Coronary artery (tissue), 2 donors: Measurements from ENCODE around the gene HDAC10.

ENCODE experiments used
- DNase-seq: peaks from one replicate; pipeline ENCODE4 v3.0.0-alpha.2; 2017; ENCODE audit warnings: low spot score
- H3K27ac ChIP-seq, 2 donors: fragments of 200-600 bp; sonication (generic); one replicate each; pipeline ENCODE4 v1.5.1; 2016 to 2019
- H3K4me3 ChIP-seq: fragments of 200-600 bp; sonication (generic); 2 replicates; pipeline ENCODE4 v1.5.1; 2016; ENCODE audit warnings: mild to moderate bottlenecking, moderate library complexity
- TF ChIP-seq, protein P1 (sequence below): fragments of 200-600 bp; sonication (generic); IDR thresholded peaks from one replicate; pipeline ENCODE4 v1.5.1; 2019; ENCODE audit warnings: antibody characterized with exemption

The HDAC10 gene

DNA sequence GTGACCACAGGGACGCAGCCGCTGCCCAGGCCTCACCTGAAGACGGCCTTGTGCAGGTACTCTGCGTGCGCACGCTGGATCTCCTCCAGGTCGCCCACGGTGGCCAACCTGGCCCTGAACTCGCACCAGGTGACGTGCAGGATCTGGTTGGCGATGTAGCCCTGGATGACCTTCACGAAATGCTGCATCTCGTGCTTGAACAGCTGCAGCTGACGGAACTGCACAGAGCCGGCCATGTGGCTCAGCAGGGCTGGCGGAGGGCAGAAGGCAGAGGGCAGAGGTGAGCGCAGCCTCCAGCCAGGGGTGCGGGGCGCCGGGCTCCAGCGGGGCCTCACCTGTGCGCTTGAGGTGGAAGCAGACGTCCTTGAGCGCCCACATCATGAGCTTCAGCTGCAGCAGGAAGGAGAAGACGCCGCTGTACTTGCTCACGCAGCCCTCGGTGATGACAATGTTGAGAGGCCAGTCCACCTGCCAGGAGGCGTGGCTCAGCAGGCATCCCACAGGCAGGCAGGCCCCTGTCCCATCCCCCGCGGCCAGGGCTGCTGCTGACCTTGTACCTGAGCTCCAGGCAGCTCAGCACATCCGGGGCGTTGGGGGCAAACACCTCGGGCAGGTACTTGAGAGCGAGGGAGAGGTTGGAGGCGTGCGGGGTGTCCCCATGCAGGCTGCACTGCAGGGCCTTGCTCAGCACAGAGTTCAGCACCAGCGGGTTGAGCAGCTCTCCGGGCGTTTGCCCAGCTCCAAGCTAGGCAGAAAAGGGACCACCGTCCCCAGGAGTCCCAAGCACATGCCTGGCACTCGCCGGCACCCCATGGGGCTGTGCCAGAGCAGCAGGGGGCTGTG lies 32.7 kb downstream of the HDAC10 start:
- H3K27ac ChIP-seq = no peak overlapping the region
- DNase-seq = no peak
- TF ChIP-seq, protein P1, sequence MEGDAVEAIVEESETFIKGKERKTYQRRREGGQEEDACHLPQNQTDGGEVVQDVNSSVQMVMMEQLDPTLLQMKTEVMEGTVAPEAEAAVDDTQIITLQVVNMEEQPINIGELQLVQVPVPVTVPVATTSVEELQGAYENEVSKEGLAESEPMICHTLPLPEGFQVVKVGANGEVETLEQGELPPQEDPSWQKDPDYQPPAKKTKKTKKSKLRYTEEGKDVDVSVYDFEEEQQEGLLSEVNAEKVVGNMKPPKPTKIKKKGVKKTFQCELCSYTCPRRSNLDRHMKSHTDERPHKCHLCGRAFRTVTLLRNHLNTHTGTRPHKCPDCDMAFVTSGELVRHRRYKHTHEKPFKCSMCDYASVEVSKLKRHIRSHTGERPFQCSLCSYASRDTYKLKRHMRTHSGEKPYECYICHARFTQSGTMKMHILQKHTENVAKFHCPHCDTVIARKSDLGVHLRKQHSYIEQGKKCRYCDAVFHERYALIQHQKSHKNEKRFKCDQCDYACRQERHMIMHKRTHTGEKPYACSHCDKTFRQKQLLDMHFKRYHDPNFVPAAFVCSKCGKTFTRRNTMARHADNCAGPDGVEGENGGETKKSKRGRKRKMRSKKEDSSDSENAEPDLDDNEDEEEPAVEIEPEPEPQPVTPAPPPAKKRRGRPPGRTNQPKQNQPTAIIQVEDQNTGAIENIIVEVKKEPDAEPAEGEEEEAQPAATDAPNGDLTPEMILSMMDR = no peak
- H3K4me3 ChIP-seq = no peak overlapping the region

DNA sequence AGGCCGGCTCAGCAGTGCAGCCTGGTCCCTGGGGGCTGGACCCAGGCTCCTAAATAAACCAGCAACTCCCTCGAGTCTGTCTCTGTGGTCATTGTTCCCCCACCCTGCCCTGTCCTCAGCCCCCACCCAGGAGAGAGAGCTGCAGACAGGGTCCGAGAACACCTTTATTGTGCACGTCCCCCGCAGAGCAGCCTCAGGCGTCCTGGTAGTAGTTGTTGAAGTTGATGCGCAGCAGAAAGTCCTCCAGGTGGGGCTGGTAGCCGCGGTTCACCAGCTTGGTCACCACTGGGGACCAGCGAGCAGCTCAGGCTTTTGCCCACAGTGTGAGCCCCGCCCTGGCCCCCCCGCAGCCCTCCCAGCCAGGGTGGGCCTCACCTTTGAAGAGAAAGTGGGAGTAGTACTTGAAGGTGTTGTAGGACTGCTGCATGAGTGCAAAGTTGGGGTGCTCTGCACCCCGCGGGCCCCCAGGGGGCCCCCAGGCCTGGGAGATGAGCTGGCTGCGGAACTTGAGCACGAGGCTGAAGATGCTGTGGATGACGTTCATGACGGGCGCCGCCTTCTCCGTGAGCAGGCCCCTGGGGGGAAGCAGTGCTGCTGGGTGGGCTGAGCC lies 33.4 kb downstream of the HDAC10 start:
- no peak overlapping the region for H3K27ac ChIP-seq
- no peak for DNase-seq
- TF ChIP-seq, protein P1 = no peak
- no peak overlapping the region for H3K4me3 ChIP-seq

DNA sequence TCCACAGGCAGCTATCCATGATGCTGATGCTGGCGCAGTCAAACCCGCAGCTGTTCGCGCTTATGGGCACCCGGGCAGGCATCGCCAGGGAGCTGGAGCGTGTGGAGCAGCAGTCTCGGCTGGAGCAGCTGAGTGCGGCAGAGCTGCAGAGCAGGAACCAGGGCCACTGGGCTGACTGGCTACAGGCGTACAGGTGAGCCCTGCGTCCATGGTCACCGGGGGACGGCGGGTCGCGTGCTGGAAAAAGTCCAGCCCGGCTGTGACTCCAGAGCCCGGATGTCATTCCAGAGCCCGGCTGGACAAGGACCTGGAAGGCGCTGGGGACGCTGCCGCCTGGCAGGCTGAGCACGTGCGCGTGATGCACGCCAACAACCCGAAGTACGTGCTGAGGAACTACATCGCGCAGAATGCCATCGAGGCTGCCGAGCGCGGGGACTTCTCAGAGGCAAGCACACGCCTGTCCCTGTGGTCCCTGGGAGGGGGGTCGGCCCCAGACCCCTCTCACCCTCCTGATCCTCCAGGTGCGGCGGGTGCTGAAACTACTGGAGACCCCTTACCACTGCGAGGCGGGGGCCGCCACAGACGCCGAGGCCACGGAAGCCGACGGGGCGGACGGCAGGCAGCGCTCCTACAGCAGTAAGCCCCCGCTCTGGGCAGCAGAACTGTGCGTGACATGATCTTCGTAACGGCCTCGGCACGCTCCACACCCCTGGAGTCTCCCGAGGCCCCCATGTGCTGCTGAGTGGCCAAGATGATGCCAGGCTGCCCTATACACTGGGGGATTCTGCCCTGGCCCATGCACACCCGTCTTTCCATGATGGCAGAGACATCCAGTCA lies 34.2 kb downstream of the HDAC10 start:
- no peak for DNase-seq
- no peak overlapping the region for H3K4me3 ChIP-seq
- H3K27ac ChIP-seq = no peak overlapping the region
- TF ChIP-seq, protein P1 = no peak

DNA sequence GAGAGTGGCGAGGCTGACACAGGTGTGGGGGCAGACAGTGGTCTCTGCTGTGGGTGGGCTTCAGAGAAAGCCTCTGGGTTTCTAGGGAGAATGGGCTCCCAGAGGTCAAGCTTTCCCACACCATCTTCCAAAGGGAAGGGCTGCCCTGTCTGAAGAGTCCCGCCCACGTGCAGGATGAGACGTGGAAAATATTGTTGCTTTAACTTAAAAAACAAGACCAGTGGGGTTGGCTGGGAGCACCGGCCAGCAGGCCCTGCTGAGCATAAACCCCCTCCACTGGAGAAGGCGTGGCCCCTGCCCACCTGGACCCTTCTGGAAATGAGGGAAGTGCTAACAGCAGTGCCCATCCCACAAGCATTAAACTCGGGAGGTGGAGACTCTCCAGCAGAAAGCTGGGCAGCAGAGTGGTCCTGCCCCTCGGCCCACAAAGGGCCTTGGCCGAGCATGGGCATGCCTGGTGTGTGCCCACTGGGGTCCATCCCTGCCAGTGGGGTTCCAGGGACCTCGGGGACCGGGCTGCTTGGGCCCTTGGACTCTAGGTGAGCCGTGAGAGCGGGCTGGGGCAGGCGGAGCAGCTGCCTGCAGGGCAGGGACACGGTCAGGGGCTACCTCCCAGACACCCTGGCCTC lies 34.9 kb downstream of the HDAC10 start:
- DNase-seq = no peak
- TF ChIP-seq, protein P1 = no peak
- H3K4me3 ChIP-seq = no peak overlapping the region
- H3K27ac ChIP-seq = no peak overlapping the region

DNA sequence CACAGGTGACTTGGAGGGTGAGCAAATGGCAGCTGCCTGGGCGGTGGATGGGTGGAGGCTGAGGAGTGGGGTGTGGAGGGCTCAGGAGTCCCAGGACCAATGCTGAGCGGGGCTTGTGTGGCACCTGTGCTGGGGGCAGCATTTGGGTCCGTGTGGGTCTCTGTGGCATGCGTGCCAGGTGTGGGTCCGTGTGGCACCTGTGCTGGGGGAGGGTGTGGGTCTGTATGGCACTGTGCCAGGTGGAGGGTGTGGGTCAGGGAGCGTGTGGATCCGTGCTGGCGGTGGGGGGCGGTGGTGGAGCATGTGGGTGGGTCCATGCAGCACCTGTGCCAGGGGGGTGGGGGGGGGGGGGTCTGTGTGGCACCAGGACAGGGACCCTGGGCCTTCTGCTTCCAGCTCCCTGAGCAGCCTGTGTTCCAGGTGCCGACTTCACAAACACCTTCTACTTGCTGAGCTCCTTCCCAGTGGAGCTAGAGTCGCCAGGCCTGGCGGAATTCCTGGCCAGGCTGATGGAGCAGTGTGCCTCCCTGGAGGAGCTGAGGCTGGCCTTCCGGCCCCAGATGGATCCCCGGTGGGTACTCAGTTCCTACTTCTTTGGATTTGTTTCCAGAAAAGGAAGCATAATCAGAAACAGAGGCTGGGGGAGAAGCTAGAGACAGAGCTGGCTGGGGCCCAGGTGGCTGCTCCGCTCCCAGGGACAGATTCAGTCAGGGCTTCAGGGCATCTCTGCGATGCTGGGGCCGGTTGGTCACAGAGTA lies 35.6 kb downstream of the HDAC10 start:
- H3K27ac ChIP-seq = no peak overlapping the region
- no peak overlapping the region for H3K4me3 ChIP-seq
- no peak for DNase-seq
- TF ChIP-seq, protein P1 = no peak

DNA sequence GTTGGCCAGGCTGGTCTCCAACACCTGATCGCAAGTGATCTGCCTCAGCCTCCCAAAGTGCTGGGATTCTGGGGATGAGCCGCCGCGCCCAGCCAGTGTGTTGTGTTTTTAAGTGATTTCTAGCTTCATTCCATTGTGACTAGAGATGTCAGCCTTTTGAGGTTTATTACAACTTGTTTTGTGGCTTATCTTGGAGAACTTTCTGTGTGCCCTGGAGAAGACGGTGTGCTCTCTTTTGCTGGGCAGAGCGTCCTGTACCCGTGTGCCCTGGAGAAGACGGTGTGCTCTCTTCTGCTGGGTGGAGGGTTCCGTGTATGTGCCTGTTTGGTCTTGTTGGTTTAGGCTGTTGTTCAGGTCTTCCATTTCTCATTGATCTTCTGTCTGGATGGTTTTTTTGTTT lies 37.8 kb downstream of the HDAC10 start:
- Histone ChIP-seq H3K27ac (no peak overlapping the region), H3K4me3 (no peak overlapping the region)
- TF ChIP-seq, protein P1 = no peak
- no peak for DNase-seq
